Measurements from ENCODE around the gene JAZF1. TPM values are rescaled to one million over a fixed set of nuclear protein-coding genes. Genes with fewer than 3 reads are reported as not detected.

The JAZF1 gene
- total and polyA plus RNA-seq, 2 of the 4 experiments (the other 2 are of a cell fraction): 8.4 to 10.5 TPM

GRCh38 chr7:27795977-27796376 lies 384.6 kb downstream of the JAZF1 start:
- no peak overlapping the region for H3K4ac ChIP-seq (ENCODE audit: low read depth, low read length)
- in situ Hi-C loops (cut with MboI; ENCODE audit: low sequenced_read_pairs): loop anchor here (25.0 kb wide), 1 partner anchor 216 kb away; no protein-coding TSS in a partner anchor
- intact Hi-C loops (cut with micrococcal nuclease): no loop called here
- no CpG with 5 or more reads among the region's 1 CpG for WGBS, 2 experiments (ENCODE audit: extremely low coverage in 2 of 2, insufficient read length in 1 of 2)
- no peak for DNase-seq
- H3K56ac ChIP-seq (ENCODE audit: extremely low read depth, insufficient read depth, low read length): no peak overlapping the region
- H3K9ac ChIP-seq (ENCODE audit: low read depth, low read length): no peak overlapping the region
- no peak overlapping the region for H2AK5ac ChIP-seq (ENCODE audit: low read depth, low read length)
- no peak overlapping the region for H2AFZ ChIP-seq (replicated peaks; ENCODE audit: low read length, poor library complexity)
- TF ChIP-seq MAFK (IDR thresholded peaks at IDR 0.05; ENCODE audit: low read depth, low read length): peak; percentile 86
- TF ChIP-seq ELK1 (IDR thresholded peaks at IDR 0.05; ENCODE audit: borderline replicate concordance, low read depth, low read length): no peak
- TF ChIP-seq USF2 (IDR thresholded peaks at IDR 0.05; ENCODE audit: low read depth, low read length): no peak
- TF ChIP-seq RFX5 (IDR thresholded peaks at IDR 0.05; ENCODE audit: low read depth, low read length): no peak
- TF ChIP-seq NFE2L2 (IDR thresholded peaks at IDR 0.05; ENCODE audit: low read depth, low read length): no peak
- no peak for TF ChIP-seq RCOR1 (IDR thresholded peaks at IDR 0.05; ENCODE audit: insufficient replicate concordance, low read length)
- no peak for TF ChIP-seq MAZ (IDR thresholded peaks at IDR 0.05; ENCODE audit: borderline replicate concordance, low read depth, low read length)
- no peak for TF ChIP-seq CHD1 (IDR thresholded peaks at IDR 0.05; ENCODE audit: low read depth, low read length)
- CTCF ChIA-PET: interaction anchor here (0.6 kb wide), 1 partner anchor 11 kb away, joined by 3 read pairs; no protein-coding TSS in a partner anchor
- H4K8ac ChIP-seq (ENCODE audit: low read depth in 2 of 2, low read length in 2 of 2): no peak overlapping the region
- H3K79me1 ChIP-seq (ENCODE audit: low read depth in 1 of 2, low read length in 2 of 2): peaks cover 0 to 3% of the 10 kb centered on the region in 2 experiments; a peak in 2 of 4 replicates
- H2AK9ac ChIP-seq (replicated peaks; ENCODE audit: low read depth, low read length, poor library complexity): no peak overlapping the region
- H4K91ac ChIP-seq (ENCODE audit: insufficient read depth, low read depth, low read length): no peak overlapping the region
- no peak for ATAC-seq (ENCODE audit: low read depth)
- H3K27ac ChIP-seq (ENCODE audit: insufficient read depth, low read length): no peak overlapping the region
- no peak overlapping the region for H4K5ac ChIP-seq (ENCODE audit: low read depth, low read length)
- no peaks in the 10 kb centered on the region for H3K4me1 ChIP-seq (ENCODE audit: control insufficient read depth, insufficient read depth, low read length)
- no peak overlapping the region for H3K4me3 ChIP-seq (ENCODE audit: insufficient read depth, low read depth, low read length)
- no peaks in the 10 kb centered on the region for H4K20me1 ChIP-seq (ENCODE audit: insufficient read depth, low read length)
- no peak overlapping the region for H3K14ac ChIP-seq (replicated peaks; ENCODE audit: low read depth, low read length)
- no peak overlapping the region for H3K23ac ChIP-seq (ENCODE audit: low read depth, low read length)
- H3K27me3 ChIP-seq (ENCODE audit: control insufficient read depth, insufficient read depth, low read length): no peaks in the 10 kb centered on the region
- H2BK20ac ChIP-seq (ENCODE audit: low read depth, low read length): no peak overlapping the region
- H2BK15ac ChIP-seq (ENCODE audit: low read depth, low read length): no peak overlapping the region
- no peak overlapping the region for H2BK120ac ChIP-seq (ENCODE audit: low read depth, low read length)
- dilution Hi-C loops (cut with HindIII; ENCODE audit: low sequenced_read_pairs, unreplicated experiment): no loop called here
- H3K4me2 ChIP-seq (ENCODE audit: low read depth, low read length): no peak overlapping the region
- H3K18ac ChIP-seq (ENCODE audit: low read depth, low read length): no peak overlapping the region
- no peaks in the 10 kb centered on the region; the same call in 1 of the 2 replicates for H3K9me1 ChIP-seq (ENCODE audit: insufficient read depth, low read length)
- H3K36me3 ChIP-seq (ENCODE audit: control insufficient read depth, insufficient read depth, low read length): peaks cover 12% of the 10 kb centered on the region
- no peaks in the 10 kb centered on the region for H3K9me3 ChIP-seq (ENCODE audit: control insufficient read depth, insufficient read depth, low read length)
- POLR2A ChIA-PET (ENCODE audit: unreplicated experiment): no interaction called here
- no peak overlapping the region for H2BK5ac ChIP-seq (ENCODE audit: low read depth, low read length, poor library complexity, severe bottlenecking)
- BruUV-seq (replicated peaks): no TSS peak

Measured in IMR-90 (cell line).